Measurements from ENCODE around the gene BACH2. TPM values are rescaled to one million over a fixed set of nuclear protein-coding genes. Genes with fewer than 3 reads are reported as not detected.

The BACH2 gene
- total and polyA plus RNA-seq, 4 donors: 0.78 to 17.4 (median 3.2) TPM

- no peak overlapping the region for H3K27ac ChIP-seq (ENCODE audit: low read depth in 1 of 2, low read length in 1 of 2)
- peaks cover 0 to 2% (median 0%) of the 10 kb centered on the region in 4 donors for H3K9me3 ChIP-seq (ENCODE audit: control insufficient read depth in 4 of 4, insufficient read depth in 3 of 4, low read length in 3 of 4)
- peaks cover 0 to 5% (median 2%) of the 10 kb centered on the region in 5 donors for H3K4me1 ChIP-seq (ENCODE audit: control insufficient read depth in 5 of 5, insufficient read depth in 5 of 5, low read length in 5 of 5)
- TF ChIP-seq CTCF (IDR thresholded peaks at IDR 0.05; ENCODE audit: control extremely low read depth, extremely low read depth): no peak
- DNase-seq: no peak
- H3K36me3 ChIP-seq (ENCODE audit: control insufficient read depth in 4 of 4, insufficient read depth in 4 of 4, low read length in 4 of 4): peaks cover 0 to 14% (median 7%) of the 10 kb centered on the region in 4 donors
- no peak for ATAC-seq (ENCODE audit: insufficient read depth, low FRiP score)
- no peak overlapping the region for H3K4me3 ChIP-seq
- no peak overlapping the region for H3K9ac ChIP-seq (ENCODE audit: insufficient read depth in 1 of 2, low read length in 2 of 2)
- no peaks in the 10 kb centered on the region for H3K27me3 ChIP-seq (ENCODE audit: control insufficient read depth in 3 of 3, insufficient read depth in 3 of 3, low read length in 2 of 3)
- 70 to 80% methylated on average over 2 of the region's 2 CpGs for WGBS, 2 donors
Measured at GRCh38 chr6:90202156-90202555, 94.5 kb downstream of the BACH2 start.

- Histone ChIP-seq H3K36me3 (ENCODE audit: control insufficient read depth in 4 of 4, insufficient read depth in 4 of 4, low read length in 4 of 4) (peaks cover 0 to 10% (median 3%) of the 10 kb centered on the region in 4 donors), H3K27me3 (ENCODE audit: control insufficient read depth in 3 of 3, insufficient read depth in 3 of 3, low read length in 2 of 3) (no peaks in the 10 kb centered on the region), H3K4me3 (no peak overlapping the region), H3K4me1 (ENCODE audit: control insufficient read depth in 5 of 5, insufficient read depth in 5 of 5, low read length in 5 of 5) (peaks cover 2 to 5% (median 4%) of the 10 kb centered on the region in 5 donors), H3K9me3 (ENCODE audit: control insufficient read depth in 4 of 4, insufficient read depth in 3 of 4, low read length in 3 of 4) (peaks cover 0 to 2% (median 0%) of the 10 kb centered on the region in 4 donors), H3K9ac (ENCODE audit: insufficient read depth in 1 of 2, low read length in 2 of 2) (no peak overlapping the region), H3K27ac (ENCODE audit: low read depth in 1 of 2, low read length in 1 of 2) (no peak overlapping the region)
- WGBS, 2 donors: 87 to 93% methylated on average over 4 of the region's 4 CpGs
- ATAC-seq (ENCODE audit: insufficient read depth, low FRiP score) (no peak), DNase-seq (peak in 2 of 3 donors; percentile 65 to 82)
- TF ChIP-seq CTCF (IDR thresholded peaks at IDR 0.05; ENCODE audit: control extremely low read depth, extremely low read depth): no peak
Measured at GRCh38 chr6:90199900-90200299, 96.7 kb downstream of the BACH2 start.

- H3K9me3 ChIP-seq (ENCODE audit: control insufficient read depth in 4 of 4, insufficient read depth in 3 of 4, low read length in 3 of 4): peaks cover 0 to 2% (median 0%) of the 10 kb centered on the region in 4 donors
- H3K4me3 ChIP-seq: no peak overlapping the region
- no peak for DNase-seq
- no peaks in the 10 kb centered on the region for H3K27me3 ChIP-seq (ENCODE audit: control insufficient read depth in 3 of 3, insufficient read depth in 3 of 3, low read length in 2 of 3)
- peaks cover 0 to 10% (median 3%) of the 10 kb centered on the region in 4 donors for H3K36me3 ChIP-seq (ENCODE audit: control insufficient read depth in 4 of 4, insufficient read depth in 4 of 4, low read length in 4 of 4)
- H3K9ac ChIP-seq (ENCODE audit: insufficient read depth in 1 of 2, low read length in 2 of 2): no peak overlapping the region
- H3K4me1 ChIP-seq (ENCODE audit: control insufficient read depth in 5 of 5, insufficient read depth in 5 of 5, low read length in 5 of 5): peaks cover 2 to 9% (median 5%) of the 10 kb centered on the region in 5 donors
- H3K27ac ChIP-seq (ENCODE audit: low read depth in 1 of 2, low read length in 1 of 2): no peak overlapping the region
- TF ChIP-seq CTCF (IDR thresholded peaks at IDR 0.05; ENCODE audit: control extremely low read depth, extremely low read depth): no peak
- 93 to 98% methylated on average over 6 of the region's 6 CpGs for WGBS, 2 donors
- ATAC-seq (ENCODE audit: insufficient read depth, low FRiP score): no peak
Measured at GRCh38 chr6:90198758-90199425, 97.8 kb downstream of the BACH2 start.
